ENCODE data around the gene RFX7. TPM values are rescaled to one million over a fixed set of nuclear protein-coding genes. Genes with fewer than 3 reads are reported as not detected.
A peak's percentile ranks its signal among the peaks of the same experiment; 100 is the strongest.

The RFX7 gene
- polyA plus RNA-seq, 2 of the 4 experiments (the other 2 are of a cell fraction) = 11.7 to 14.9 TPM

DNA sequence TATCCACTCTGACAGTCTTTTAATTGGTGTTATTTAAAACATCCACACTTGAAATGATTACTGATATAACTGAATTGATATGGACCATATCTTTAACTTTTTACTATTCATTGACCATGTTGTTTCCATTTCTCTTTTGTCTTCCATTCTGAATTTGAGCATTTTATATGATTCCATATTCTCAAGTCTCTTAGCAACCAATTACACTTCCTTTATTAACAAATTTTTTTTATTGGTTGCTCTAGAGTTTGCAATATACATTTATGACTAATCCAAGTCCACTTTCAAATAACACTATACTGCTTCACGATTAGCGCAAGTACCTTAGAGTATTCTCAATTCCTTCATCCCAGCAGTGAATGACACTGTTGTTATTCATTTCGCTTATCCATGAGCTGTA, 16.4 kb downstream of the RFX7 start:
- Histone ChIP-seq H3K4me3 (no peak overlapping the region), H3K4me1 (no peaks in the 10 kb centered on the region), H3K4me2 (no peak overlapping the region), H3K9me3 (peaks cover 58% of the 10 kb centered on the region), H3K27ac (no peak overlapping the region)
- ChIA-PET CTCF (no interaction called here), POLR2A (no interaction called here)
- WGBS (ENCODE audit: missing lambda C conversion rate) = 82% methylated on average over 3 of the region's 3 CpGs
- DNase-seq (ENCODE audit: low read depth in 1 of 2, low spot score in 1 of 2) = no peak
- FAIRE-seq = no peak
- TF ChIP-seq HMGXB4 (CRISPR knock-in tag; IDR thresholded peaks at IDR 0.05; ENCODE audit: borderline replicate concordance) = no peak
- no peak for TF ChIP-seq CHD4 (IDR thresholded peaks at IDR 0.05; ENCODE audit: borderline replicate concordance)
- TF ChIP-seq HOXA7 (CRISPR knock-in tag; IDR thresholded peaks at IDR 0.05) = no peak
- TF ChIP-seq RFX5 (IDR thresholded peaks at IDR 0.05) = peak; percentile 89
- ATAC-seq = no peak

- H3K4me1 ChIP-seq = no peaks in the 10 kb centered on the region
- ChIA-PET CTCF (interaction anchor here (0.9 kb wide), 1 partner anchor 20 kb away, joined by 3 read pairs; no protein-coding TSS in a partner anchor), POLR2A (no interaction called here)
- TF ChIP-seq TFCP2L1 (CRISPR knock-in tag; IDR thresholded peaks at IDR 0.05) (no peak), FOXS1 (CRISPR knock-in tag; IDR thresholded peaks at IDR 0.05) (no peak), FOSL2 (IDR thresholded peaks at IDR 0.05) (no peak), FOSL2 (CRISPR knock-in tag; IDR thresholded peaks at IDR 0.05) (no peak), HOXA7 (CRISPR knock-in tag; IDR thresholded peaks at IDR 0.05) (no peak), RCOR1 (IDR thresholded peaks at IDR 0.05; ENCODE audit: low read depth, low read length) (no peak), GATA3 (IDR thresholded peaks at IDR 0.05; ENCODE audit: borderline replicate concordance) (no peak), POLR2A (IDR thresholded peaks at IDR 0.05; ENCODE audit: low read length) (no peak), CBX8 (IDR thresholded peaks at IDR 0.05) (no peak), NR3C1 (IDR thresholded peaks at IDR 0.05) (no peak), KDM5A (IDR thresholded peaks at IDR 0.05) (no peak)
- TF ChIP-seq, protein P1, sequence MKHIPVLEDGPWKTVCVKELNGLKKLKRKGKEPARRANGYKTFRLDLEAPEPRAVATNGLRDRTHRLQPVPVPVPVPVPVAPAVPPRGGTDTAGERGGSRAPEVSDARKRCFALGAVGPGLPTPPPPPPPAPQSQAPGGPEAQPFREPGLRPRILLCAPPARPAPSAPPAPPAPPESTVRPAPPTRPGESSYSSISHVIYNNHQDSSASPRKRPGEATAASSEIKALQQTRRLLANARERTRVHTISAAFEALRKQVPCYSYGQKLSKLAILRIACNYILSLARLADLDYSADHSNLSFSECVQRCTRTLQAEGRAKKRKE (CRISPR knock-in tag; IDR thresholded peaks at IDR 0.05; ENCODE audit: low read depth) = no peak
- peaks cover 52% of the 10 kb centered on the region for H3K9me3 ChIP-seq
- ATAC-seq = no peak
- no peak overlapping the region for H3K4me2 ChIP-seq
- no peak overlapping the region for H3K27ac ChIP-seq
- DNase-seq (ENCODE audit: low read depth in 1 of 2, low spot score in 1 of 2) = no peak
- 86% methylated on average over 1 of the region's 1 CpG for whole genome bisulfite sequencing (ENCODE audit: missing lambda C conversion rate)
- no peak for FAIRE-seq
- no peak overlapping the region for H3K4me3 ChIP-seq
Observed at GRCh38 chr15:56225520-56225919, 18.2 kb downstream of the RFX7 start.

DNA sequence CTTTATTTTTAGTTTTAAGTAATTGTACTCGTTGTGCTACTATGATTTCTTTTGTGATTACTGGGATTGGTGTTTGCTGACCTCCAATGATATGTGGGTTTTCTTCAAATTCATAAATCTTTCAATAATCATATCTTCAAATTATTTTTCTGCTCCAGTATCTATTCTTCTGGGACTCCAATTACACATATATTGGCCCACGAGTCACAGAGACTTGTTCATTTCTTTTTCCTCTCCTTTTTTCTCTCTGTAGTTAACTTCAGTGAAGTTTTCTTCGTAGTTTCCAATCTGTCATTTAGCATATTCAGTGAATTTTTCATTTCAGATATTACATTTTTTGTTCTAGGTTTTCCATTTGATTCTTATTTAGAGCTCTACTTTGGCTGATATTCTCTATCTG, 21.4 kb downstream of the RFX7 start:
- no peak for ATAC-seq
- WGBS (ENCODE audit: missing lambda C conversion rate) = 93% methylated on average over 3 of the region's 3 CpGs
- CTCF ChIA-PET = interaction anchor here (2.5 to 2.7 kb wide), 2 partner anchors 9 to 23 kb away, joined by 6 to 7 read pairs; no protein-coding TSS in a partner anchor

DNA sequence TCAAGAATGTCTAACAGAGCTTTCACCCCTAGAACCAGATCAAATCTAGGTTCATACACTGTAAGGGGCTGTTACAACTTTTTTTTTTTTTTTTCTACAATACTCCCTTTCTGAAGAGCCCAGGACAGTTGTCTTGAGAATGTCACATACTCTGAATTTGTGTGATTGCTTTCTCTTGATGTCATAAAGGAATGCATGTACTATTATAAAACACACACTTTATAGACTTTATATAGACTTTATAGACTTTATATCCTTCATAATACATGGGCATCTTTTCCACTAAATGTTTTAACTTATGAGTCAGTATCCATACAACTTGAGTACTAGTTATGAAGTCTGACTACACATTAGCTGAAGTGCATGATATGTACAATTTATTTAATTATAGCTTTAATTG, 26.3 kb downstream of the RFX7 start:
- FAIRE-seq (peak; percentile 92), DNase-seq (ENCODE audit: low read depth in 1 of 2, low spot score in 1 of 2) (no peak), ATAC-seq (no peak)
- no peak overlapping the region for H3K4me2 ChIP-seq
- TF ChIP-seq JUNB (IDR thresholded peaks at IDR 0.05) (no peak), MAZ (IDR thresholded peaks at IDR 0.05; ENCODE audit: borderline replicate concordance, low read depth, low read length) (no peak), NPAS2 (CRISPR knock-in tag; IDR thresholded peaks at IDR 0.05; ENCODE audit: borderline replicate concordance) (no peak), KDM1A (IDR thresholded peaks at IDR 0.05; ENCODE audit: low read depth) (no peak), RCOR1 (IDR thresholded peaks at IDR 0.05; ENCODE audit: low read depth, low read length) (no peak), HMGXB4 (CRISPR knock-in tag; IDR thresholded peaks at IDR 0.05; ENCODE audit: borderline replicate concordance) (no peak), MYC (IDR thresholded peaks at IDR 0.05; ENCODE audit: borderline replicate concordance, low read length) (no peak), NR3C1 (IDR thresholded peaks at IDR 0.05) (no peak), ZFP36 (IDR thresholded peaks at IDR 0.05; ENCODE audit: borderline replicate concordance, partially characterized antibody) (no peak), HOXB13 (CRISPR knock-in tag; IDR thresholded peaks at IDR 0.05; ENCODE audit: low read depth) (no peak), SMC3 (IDR thresholded peaks at IDR 0.05) (no peak), NFE2L2 (conservative IDR thresholded peaks at IDR 0.05; ENCODE audit: low read length) (no peak), CEBPB (IDR thresholded peaks at IDR 0.05) (no peak), EHF (CRISPR knock-in tag; IDR thresholded peaks at IDR 0.05) (no peak)
- TF ChIP-seq, protein P2, sequence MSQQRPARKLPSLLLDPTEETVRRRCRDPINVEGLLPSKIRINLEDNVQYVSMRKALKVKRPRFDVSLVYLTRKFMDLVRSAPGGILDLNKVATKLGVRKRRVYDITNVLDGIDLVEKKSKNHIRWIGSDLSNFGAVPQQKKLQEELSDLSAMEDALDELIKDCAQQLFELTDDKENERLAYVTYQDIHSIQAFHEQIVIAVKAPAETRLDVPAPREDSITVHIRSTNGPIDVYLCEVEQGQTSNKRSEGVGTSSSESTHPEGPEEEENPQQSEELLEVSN (IDR thresholded peaks at IDR 0.05; ENCODE audit: borderline replicate concordance, low read depth) = no peak
- peaks cover 10% of the 10 kb centered on the region for H3K9me3 ChIP-seq
- POLR2A ChIA-PET = no interaction called here
- H3K27ac ChIP-seq = no peak overlapping the region
- H3K4me3 ChIP-seq = no peak overlapping the region
- H3K4me1 ChIP-seq = peaks cover 5% of the 10 kb centered on the region; the same call in 1 of the 3 replicates
- CTCF ChIA-PET = interaction anchor here (0.8 kb wide), 1 partner anchor 9 kb away, joined by 3 read pairs; no protein-coding TSS in a partner anchor

More for the DNA sequence above, 21.4 kb downstream of the RFX7 start:
- FAIRE-seq (no peak), DNase-seq (ENCODE audit: low read depth in 1 of 2, low spot score in 1 of 2) (peak in 1 of 2 experiments; percentile 17)
- no peak overlapping the region for H3K4me3 ChIP-seq
- TF ChIP-seq HOXA7 (CRISPR knock-in tag; IDR thresholded peaks at IDR 0.05) = no peak
- POLR2A ChIA-PET = no interaction called here
- no peaks in the 10 kb centered on the region for H3K4me1 ChIP-seq
- peaks cover 29% of the 10 kb centered on the region for H3K9me3 ChIP-seq
- no peak overlapping the region for H3K4me2 ChIP-seq
- no peak overlapping the region for H3K27ac ChIP-seq

All from A549 (cell line).